Jurkat, Clone E6-1 (cell line): ENCODE results near the gene RHOF.

Experiments
- DNase-seq: peaks from one replicate; pipeline ENCODE4 v3.0.0-alpha.2; 2011; ENCODE audit warnings: low read depth, low spot score
- H3K4me3 ChIP-seq: 2 replicates; pipeline ENCODE4 v1.5.1; 2011; ENCODE audit warnings: mild to moderate bottlenecking, low read length, control low read depth, moderate library complexity

RHOF gene

DNA sequence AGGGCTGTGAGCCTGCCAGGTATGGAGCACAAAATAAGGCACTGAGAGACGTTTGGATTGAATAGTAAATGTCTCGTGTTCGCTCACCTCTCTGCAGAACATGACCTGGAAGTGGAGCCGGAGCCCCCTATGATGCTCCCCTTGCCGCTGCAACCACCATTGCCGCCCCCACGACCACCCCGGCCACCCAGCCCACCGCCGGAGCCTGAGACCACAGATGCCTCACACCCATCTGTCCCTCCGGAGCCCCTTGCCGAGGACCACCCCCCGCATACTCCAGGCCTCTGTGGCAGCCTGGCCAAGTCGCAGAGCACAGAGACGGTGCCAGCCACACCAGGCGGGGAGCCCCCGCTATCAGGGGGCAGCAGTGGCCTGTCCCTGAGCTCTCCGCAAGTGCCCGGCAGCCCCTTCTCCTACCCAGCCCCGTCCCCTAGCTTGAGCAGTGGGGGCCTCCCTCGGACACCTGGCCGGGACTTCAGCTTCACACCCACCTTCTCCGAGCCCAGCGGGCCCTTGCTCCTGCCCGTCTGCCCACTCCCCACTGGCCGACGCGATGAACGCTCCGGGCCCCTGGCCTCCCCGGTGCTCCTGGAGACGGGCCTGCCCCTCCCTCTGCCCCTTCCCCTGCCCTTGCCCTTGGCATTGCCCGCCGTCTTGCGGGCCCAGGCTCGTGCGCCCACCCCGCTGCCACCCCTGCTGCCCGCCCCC, 29.1 kb upstream of the RHOF start:
- no peak overlapping the region for H3K4me3 ChIP-seq
- DNase-seq, result no peak

DNA sequence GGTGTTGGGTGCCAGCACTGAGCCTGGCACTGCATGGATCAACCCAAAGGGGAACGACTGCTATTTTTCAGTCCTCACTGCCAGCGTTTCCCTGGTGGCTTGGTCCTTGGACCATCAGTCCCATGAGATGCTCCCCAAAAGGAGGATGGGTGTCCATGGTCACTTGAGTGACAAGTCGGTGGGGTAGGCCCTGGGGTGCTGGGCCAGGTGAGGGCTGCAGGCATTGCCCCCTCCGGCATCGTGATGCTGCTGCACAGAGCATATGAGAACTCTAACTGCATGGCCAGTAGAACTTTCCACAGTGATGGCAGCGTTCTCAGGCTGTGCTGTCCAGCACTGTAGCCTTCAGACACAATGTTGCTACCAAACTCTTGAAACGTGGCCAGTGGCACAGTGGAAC, 26.6 kb upstream of the RHOF start:
- DNase-seq, result no peak
- no peak overlapping the region for H3K4me3 ChIP-seq

DNA sequence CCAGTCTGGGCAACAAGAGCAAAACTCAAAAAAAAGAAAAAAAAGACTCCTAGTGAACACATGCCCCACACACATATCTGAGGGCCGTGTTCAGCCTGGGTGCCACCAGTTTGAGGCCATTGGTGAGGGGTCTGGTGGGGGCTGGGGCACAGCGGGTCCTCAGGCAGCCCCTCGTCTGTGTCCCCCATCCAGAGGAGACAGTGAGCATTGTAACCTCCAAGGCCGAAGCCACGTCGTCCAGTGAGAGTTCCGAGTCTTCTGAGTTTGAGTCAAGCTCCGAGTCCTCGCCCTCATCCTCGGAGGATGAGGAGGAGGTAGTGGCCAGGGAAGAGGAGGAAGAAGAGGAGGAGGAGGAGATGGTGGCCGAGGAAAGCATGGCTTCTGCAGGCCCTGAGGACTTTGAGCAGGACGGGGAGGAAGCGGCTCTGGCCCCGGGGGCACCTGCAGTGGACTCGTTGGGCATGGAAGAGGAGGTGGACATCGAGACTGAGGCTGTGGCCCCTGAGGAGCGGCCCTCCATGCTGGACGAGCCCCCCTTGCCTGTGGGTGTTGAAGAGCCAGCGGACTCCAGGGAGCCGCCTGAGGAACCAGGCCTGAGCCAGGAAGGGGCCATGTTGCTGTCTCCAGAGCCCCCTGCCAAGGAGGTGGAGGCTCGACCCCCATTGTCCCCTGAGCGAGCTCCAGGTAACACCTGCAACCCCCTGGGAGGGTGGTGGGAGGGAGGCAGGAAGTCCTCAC, 25.9 kb upstream of the RHOF start:
- DNase-seq, result no peak
- no peak overlapping the region for H3K4me3 ChIP-seq

DNA sequence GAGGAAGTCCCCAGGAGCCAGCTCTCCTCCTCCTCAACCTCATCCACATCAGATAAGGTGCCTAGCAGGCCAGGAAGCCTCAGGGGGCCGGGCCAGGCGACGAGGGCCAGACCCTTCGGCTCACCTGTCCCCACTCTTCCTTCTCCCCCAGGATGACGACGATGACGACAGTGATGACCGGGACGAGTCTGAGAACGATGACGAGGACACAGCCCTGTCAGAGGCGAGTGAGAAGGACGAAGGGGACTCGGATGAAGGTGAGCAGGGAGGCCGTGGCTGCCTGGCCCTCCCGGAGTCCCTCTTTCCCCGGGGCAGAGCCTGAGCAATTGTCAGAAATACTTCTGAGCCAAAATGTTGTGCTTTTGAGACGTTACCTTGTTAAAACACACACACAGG, 24.2 kb upstream of the RHOF start:
- no peak for DNase-seq
- no peak overlapping the region for H3K4me3 ChIP-seq

DNA sequence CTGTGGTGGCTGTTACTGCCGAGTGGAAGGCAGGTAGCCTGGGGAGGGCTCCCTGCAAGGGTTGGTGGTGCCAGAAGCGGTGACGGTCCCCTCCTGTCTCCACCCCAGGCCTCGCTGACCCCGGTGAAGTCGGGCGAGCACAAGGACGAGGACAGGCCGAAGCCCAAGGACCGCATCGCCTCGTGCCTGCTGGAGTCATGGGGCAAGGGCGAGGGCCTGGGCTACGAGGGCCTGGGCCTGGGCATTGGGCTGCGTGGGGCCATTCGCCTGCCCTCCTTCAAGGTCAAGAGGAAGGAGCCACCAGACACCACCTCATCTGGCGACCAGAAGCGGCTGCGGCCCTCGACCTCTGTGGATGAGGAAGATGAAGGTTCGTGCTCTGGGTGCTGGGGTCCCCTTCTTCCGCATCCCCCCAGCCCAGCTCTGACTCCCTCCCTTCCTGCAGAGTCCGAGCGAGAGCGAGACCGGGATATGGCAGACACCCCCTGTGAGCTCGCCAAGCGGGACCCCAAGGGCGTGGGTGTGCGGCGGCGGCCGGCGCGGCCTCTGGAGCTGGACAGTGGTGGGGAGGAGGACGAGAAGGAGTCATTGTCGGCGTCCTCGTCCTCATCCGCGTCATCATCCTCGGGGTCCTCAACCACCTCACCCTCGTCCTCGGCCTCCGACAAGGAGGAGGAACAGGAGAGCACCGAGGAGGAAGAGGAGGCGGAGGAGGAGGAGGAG, 23.6 kb upstream of the RHOF start:
- H3K4me3 ChIP-seq, result no peak overlapping the region

DNA sequence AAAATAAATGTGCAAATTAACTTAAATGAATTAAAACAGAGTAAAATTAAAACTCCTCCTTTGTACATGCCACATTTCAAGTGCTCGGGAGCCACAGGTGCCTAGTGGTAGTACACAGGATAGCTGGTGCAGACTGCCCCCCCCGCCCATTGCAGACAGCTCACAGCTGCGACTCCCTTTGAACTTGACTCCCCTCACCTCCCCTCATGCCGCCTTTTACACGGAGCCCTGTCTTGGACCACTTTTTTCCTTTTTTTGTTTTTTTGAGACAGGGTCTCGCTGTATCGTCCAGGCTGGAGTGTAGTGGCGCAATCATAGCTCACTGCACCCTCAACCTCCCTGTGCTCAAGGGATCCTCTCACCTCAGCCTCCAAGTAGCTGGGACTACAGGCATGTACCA, 21.8 kb upstream of the RHOF start:
- H3K4me3 ChIP-seq, result no peak overlapping the region
- DNase-seq, result no peak

More for the DNA sequence above, 23.6 kb upstream of the RHOF start:
- no peak for DNase-seq

DNA sequence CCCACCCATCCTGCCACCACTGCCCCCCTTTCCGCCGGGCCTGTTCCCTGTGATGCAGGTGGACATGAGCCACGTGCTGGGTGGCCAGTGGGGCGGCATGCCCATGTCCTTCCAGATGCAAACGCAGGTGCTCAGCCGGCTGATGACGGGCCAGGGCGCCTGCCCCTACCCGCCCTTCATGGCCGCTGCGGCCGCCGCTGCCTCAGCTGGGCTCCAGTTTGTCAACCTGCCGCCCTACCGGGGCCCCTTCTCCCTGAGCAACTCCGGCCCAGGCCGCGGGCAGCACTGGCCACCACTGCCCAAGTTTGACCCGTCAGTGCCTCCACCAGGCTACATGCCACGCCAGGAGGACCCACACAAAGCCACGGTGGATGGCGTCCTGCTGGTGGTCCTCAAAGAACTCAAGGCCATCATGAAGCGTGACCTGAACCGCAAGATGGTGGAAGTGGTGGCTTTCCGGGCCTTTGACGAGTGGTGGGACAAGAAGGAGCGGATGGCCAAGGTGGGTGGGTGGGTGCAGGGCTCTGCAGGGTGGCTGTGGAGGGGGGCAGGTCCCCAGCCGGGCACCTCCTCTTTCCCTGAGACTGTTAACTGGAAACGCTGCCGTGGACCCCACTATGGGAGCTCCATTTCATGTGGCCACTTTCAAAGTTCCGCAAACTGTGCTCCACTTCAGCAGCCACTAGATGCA, 21.1 kb upstream of the RHOF start:
- DNase-seq, result no peak
- no peak overlapping the region for H3K4me3 ChIP-seq

DNA sequence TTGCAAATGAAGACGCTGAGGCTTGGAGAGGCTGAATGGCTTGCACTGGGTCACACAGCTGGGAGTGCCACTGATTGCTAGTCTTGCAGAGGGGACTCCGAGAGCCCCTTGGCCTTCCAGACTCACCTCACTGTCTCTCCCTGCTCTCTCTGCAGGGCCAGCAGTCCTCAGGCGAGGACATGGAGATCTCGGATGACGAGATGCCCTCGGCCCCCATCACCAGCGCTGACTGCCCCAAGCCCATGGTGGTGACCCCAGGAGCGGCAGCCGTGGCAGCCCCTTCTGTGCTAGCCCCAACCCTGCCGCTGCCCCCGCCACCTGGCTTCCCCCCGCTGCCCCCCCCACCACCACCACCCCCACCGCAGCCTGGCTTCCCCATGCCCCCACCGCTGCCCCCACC, 20.5 kb upstream of the RHOF start:
- H3K4me3 ChIP-seq, result no peak overlapping the region
- DNase-seq, result no peak

DNA sequence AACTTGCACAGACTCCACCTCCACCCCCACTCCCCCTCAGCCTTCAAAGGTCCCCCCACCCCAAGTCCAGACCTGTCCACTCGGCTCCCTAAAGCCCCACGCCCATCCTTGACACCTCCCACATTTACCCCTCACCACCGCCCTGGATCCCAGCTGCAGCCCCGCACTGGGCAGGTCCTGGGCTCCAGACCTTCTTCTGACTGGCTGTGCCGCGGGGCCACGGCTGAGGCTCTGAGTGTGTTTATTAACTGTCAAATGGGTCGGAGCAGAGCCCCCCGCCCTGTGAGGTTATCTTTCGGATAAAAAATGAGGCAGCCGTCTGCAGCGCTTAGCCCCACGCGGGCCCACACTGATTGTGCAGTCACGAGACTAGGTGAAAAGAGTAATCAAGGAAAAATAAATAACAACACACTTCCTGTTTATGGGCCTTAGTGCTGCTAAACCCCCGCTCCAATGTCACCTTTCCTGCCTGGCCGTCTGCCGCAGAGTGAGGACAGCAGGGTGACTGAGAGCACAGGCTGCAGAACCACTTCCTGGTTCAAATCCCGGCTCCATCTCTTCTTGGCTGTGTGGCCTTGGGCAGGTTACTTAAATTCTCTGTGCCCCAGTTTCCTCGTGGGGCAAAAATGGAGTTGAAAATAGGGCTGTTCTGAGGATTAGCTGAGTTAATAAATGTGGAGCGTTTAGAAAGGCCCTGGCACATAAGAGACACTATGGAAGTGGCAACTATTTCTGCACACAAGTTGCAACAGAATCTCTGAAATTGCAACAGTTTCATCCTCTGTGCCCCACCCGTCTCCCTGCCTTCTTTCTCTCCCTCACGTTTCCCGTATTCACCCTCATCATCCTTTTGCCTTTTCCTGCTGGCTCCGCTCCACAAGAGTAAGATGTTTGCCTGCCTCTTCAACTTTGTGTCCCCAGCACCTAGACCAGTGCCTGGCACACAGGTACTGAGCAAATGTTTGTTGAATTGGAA, 19.7 kb upstream of the RHOF start:
- H3K4me3 ChIP-seq, result no peak overlapping the region
- DNase-seq, result no peak

DNA sequence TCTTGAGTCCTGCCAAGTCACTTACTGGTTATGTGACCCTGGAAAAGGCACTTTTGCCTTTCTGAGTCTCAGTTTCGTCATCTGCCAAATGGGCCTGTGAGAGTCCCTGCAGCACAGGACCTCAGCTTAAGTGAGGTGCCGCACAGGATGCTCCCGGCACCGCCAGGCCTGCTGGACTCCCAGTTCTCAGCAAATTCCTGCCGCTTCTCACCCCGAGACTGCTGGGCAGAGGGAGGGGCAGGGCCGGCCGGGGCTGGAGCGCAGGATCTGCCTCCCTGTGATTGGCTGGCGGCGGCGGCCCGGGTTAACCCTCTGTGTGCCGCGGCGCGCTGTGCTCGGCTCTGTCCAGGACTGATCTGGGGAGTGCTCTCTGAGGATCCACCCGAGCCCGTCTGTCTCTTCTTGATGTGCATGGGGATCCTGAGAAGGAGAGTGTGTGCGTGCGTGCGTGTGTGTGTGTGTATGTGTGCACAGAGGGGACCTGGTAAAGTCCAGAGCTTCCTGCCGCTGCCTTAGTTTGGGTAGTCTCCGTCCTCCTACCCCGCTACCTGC, 18.9 kb upstream of the RHOF start:
- H3K4me3 ChIP-seq, result peak overlapping the region; percentile 57
- DNase-seq, result no peak

DNA sequence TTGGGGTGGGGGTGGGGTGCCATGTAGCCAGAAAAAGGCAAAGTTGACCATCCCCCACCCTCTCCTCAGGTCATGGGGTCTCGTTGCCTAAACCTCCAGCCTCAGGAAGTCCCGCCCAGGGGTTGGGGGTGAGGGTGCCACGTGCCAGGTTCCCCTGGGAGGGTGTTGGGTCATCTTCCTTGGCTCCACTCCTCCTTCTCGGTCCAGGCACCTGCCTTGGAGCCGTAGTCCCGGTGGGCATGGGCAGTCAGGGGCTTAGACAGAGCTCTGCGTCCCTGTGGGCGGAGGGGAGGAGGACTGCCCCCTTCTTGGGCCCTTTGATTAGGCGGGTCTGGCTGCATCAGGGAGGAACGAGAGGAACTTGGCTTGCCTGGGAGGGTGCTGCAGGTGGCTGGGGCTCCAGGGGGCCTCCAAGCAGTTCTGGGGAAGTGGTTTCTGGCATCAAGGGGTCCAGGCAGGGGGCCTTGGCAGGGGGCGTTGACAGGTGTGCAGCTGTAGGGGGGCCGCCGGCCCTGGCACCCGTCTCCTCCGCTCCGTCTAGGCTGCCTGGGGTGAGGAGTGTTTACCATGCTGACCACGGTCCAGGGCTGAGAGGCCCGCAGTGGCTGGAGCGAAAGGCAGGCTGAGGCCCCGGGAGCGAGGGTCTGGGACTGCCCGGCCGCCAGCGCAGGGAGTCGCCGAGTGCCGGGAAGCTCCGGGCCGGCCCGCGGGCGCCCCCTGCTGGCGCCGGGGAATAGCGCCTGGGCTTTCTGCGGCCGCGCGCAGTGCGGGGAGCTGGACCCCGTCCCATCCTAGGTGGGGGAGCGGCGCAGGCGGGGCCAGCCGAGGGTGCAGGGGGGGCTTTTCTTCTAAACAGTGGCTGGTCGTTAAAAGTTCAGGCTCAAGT, 18.2 kb upstream of the RHOF start:
- H3K4me3 ChIP-seq, result peak overlapping the region; percentile 57
- DNase-seq, result peak; percentile 83

DNA sequence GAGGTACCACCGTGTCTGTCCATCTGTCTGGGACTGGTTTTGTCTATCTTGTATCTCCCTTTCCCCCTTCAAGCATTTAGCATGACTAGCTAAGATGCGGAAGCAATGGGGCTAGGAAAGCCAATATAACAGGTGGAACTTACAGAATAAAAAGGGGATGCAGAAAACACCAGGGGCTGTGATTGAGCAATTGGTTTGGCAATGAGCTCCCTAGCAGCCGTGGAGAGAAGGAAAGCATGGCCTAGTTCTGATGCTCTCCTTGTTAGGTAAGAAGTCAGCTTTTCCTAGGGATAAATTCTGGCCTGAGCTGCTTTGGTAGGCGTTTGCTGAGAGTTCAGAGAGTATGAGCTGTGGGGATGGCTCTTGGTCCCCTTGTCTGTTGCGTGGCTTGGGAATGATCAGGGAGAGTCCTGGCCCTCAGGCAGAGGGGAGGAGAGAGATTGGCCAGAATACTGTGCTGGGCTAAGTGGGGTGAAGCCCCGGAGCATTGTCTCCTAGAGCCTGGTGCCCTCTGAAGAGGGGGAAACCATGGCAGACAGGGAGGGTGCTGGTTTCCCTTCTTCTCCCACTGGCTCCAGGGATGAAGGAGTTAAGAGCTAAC, 17.4 kb upstream of the RHOF start:
- no peak for DNase-seq
- H3K4me3 ChIP-seq, result peak overlapping the region; percentile 57

DNA sequence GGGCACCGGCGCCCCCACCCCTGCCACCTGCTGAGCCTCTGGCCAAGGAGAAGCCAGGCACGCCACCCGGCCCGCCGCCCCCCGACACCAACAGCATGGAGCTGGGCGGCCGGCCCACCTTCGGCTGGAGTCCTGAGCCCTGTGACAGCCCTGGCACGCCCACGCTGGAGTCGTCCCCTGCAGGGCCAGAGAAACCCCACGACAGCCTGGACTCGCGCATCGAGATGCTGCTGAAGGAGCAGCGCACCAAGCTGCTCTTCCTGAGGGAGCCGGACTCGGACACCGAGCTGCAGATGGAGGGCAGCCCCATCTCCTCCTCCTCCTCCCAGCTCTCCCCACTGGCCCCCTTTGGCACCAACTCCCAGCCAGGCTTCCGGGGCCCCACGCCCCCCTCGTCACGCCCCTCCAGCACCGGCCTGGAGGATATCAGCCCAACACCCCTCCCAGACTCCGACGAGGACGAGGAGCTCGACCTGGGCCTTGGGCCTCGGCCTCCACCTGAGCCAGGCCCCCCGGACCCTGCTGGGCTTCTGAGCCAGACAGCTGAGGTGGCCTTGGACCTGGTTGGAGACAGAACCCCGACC, 16.8 kb upstream of the RHOF start:
- DNase-seq, result no peak
- H3K4me3 ChIP-seq, result no peak overlapping the region

DNA sequence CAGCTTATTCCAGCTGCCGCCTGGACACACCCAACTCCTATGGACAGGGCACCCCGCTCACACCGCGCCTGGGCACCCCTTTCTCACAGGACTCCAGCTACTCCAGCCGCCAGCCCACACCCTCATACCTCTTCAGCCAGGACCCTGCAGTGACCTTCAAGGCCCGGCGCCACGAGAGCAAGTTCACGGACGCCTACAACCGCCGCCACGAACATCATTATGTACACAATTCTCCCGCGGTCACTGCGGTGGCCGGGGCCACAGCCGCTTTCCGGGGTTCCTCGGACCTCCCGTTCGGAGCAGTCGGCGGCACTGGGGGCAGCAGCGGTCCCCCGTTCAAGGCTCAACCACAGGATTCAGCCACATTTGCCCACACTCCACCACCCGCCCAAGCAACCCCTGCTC, 16.2 kb upstream of the RHOF start:
- DNase-seq, result no peak
- no peak overlapping the region for H3K4me3 ChIP-seq

DNA sequence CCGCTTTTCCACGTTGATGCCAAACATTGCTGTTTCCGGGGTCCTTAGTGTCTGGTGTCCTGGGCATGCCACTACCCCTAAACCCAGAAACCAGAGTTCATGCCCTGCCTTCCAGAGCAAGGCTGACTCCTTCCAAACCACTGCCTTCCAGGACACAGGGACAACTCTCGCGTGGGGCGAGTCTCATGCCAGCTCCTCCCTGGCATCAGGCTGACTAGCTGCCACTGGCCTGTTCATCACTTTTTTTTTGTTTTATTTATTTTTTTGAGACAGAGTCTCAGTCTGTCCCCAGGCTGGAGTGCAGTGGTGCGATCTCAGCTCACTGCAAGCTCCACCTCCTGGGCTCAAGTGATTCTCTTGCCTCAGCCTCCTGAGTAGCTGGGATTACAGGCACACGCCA, 15.1 kb upstream of the RHOF start:
- DNase-seq, result no peak
- no peak overlapping the region for H3K4me3 ChIP-seq

DNA sequence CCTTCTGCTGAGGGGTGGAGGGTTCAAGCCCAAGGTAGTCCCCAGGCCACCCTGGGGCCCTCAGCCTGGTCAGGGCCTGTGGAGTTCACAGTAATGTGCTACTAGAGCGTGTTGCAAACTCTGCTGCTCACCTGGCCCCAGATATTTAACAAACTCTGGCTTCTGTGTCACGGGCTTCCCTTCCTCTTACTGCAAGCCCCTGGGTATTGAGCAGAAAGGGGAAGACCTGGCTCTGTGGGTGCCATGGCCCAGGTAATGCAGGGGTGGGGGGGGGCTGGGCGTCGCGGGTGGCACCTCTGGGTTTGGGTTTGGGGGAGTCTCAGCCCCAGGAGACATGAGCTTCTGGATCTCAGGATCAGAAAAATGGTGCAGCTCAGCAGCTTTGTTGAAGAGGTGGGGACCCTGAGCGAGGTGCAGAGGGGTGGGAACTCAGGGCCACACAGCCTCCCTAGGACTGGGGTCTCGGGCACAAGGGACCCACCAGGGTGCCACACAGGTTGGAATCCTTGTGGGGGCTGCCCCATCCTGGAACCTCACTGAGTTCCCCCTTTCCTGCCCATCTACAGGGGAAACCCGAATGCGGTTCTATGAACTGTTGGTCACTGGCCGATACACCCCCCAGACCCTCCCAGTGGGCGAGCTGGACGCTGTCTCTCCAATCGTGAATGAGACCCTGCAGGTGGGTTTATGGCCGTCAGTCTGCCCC, 14.3 kb upstream of the RHOF start:
- DNase-seq, result no peak

More for the DNA sequence above, 14.3 kb upstream of the RHOF start:
- H3K4me3 ChIP-seq, result no peak overlapping the region
